NCI-H1092 (cell line): ENCODE data around the gene BICRAL.
A peak's percentile ranks its signal among the peaks of the same experiment; 100 is the strongest.
"Not testable (repeated sequence)": the region's sequence is repeated elsewhere in the genome, so short reads cannot be mapped to it uniquely, and the experiment has no call there.

ENCODE experiments used
- DNase-seq: peaks from one replicate; lab custom pipeline; 2025; lab: John Stamatoyannopoulos, UW

Gene BICRAL, protein sequence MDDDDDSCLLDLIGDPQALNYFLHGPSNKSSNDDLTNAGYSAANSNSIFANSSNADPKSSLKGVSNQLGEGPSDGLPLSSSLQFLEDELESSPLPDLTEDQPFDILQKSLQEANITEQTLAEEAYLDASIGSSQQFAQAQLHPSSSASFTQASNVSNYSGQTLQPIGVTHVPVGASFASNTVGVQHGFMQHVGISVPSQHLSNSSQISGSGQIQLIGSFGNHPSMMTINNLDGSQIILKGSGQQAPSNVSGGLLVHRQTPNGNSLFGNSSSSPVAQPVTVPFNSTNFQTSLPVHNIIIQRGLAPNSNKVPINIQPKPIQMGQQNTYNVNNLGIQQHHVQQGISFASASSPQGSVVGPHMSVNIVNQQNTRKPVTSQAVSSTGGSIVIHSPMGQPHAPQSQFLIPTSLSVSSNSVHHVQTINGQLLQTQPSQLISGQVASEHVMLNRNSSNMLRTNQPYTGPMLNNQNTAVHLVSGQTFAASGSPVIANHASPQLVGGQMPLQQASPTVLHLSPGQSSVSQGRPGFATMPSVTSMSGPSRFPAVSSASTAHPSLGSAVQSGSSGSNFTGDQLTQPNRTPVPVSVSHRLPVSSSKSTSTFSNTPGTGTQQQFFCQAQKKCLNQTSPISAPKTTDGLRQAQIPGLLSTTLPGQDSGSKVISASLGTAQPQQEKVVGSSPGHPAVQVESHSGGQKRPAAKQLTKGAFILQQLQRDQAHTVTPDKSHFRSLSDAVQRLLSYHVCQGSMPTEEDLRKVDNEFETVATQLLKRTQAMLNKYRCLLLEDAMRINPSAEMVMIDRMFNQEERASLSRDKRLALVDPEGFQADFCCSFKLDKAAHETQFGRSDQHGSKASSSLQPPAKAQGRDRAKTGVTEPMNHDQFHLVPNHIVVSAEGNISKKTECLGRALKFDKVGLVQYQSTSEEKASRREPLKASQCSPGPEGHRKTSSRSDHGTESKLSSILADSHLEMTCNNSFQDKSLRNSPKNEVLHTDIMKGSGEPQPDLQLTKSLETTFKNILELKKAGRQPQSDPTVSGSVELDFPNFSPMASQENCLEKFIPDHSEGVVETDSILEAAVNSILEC

DNA sequence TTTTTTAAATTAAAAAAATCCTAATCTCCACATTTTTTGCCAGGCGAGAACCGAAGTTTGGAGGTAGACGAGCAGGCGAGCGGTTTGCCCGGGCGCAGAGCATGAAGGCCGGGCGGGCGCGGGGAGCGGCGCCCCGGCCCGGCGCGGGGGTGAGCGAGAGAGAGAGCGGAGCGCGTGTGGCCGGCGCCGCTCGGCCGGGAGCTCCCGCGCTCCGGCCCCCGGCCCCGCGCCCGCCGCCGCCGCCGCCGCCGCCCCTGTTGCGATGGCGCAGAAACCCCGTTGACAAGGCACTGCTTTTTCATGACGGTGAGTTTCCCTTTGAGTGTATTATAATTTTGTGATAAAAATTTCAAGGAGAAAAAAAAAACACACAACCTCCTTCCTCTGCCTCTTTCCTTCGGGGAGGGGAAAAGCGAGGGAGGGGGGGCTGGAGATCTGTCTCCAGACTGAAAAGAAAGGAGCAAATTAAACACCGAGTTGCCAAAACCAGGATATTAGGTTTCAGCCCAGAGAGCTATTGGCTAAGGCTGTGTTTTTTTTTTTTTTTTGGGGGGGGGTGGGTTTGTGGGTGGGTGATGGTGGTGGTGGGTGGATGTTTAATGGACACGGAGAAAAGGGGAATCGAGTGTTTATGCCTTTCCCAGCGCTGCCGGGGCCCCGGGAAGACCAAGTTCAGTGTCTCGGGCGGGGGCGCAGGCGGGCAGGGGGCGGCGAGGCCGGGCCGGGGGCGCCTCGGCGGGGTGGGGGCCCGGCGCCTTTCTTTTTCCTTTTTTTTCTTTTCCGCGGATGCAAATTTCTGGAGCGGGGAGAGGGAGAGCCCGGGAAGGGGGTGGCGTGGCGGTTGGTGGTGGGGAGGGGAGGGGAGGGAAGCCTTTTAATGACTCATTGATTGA, at the start of gene BICRAL:
Gene BICRAL (plus strand): TSS at position 257 of the 893 bp plus-strand sequence. CDS start 39,971 bp downstream, outside the sequence.
- peak; percentile 79 for DNase-seq

DNA sequence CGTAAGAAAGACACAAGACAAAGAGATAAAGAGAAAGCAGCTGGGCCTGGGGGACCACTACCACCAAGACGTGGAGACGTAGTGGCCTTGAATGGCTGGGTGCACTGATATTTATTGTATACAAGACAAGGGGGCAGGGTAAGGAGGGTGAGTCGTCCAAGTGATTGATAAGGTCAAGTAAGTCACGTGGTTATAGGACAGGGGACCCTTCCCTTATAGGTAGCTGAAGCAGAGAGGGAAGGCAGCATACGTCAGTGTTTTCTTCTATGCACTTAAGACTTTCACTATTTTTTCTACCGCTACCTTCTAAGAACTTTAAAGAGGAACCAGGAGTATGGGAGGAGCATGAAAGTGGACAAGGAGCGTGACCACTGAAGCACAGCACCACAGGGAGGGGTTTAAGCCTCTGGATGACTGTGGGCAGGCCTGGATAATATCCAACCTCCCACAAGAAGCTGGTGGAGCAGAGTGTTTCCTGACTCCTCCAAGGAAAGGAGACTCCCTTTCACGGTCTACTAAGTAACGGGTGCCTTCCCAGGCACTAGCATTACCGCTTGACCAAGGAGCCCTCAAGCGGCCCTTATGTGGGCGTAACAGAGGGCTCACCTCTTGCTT, 47.9 kb upstream of the BICRAL start:
- not testable (repeated sequence) for DNase-seq

DNA sequence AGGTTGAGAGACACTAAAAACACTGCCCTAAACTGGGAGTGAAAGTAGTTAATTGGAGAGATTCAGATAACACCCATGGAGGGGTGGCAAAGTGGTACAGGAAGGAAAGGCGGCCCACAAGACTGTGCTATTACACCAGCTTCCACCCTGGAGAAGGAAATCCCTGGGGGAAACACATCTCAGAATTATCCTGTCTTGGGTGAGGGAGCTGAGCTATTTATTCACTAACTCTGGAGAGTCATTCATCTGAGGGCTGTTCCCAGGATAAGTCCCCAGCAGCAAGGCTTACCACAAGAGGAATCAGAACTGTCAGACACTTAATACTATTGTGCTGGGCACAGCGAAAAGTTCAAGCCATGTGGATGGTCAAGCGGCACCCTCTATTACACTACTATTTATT, 45.9 kb upstream of the BICRAL start:
- no peak for DNase-seq

DNA sequence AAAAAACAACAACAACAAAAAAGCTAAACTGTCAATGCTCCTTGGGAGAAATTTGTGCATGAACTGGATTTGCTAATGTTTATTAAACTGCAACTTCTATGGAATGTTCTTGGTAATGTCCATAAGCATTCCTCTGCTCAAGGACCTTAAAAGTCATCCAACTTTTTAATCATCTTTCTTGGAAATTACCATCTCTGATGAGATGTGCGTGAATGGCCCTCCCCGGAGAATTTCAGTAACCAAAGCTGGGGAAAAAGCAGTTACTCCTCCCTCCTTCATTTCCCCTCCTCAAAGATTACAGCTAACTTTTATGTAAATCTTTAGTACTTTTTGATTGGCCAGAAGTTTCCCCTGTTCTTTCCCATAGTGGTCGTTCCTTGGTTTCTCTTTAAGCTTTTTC, 41.1 kb upstream of the BICRAL start:
- no peak for DNase-seq

- no peak for DNase-seq
Observed at GRCh38 chr6:42742116-42742894, 39.5 kb upstream of the BICRAL start.

- DNase-seq, result no peak
Observed at GRCh38 chr6:42744351-42744893, 37.4 kb upstream of the BICRAL start.

- no peak for DNase-seq
Observed at GRCh38 chr6:42745083-42745639, 36.7 kb upstream of the BICRAL start.

- DNase-seq, result peak; percentile 97
Observed at GRCh38 chr6:42745640-42746462, 36.0 kb upstream of the BICRAL start, which contains the start of gene TBCC. TBCC (minus strand) TSS chr6:42746103; CDS start chr6:42746073, 30 bp downstream.

- peak; percentile 81 for DNase-seq
Observed at GRCh38 chr6:42746463-42747391, 35.1 kb upstream of the BICRAL start.

DNA sequence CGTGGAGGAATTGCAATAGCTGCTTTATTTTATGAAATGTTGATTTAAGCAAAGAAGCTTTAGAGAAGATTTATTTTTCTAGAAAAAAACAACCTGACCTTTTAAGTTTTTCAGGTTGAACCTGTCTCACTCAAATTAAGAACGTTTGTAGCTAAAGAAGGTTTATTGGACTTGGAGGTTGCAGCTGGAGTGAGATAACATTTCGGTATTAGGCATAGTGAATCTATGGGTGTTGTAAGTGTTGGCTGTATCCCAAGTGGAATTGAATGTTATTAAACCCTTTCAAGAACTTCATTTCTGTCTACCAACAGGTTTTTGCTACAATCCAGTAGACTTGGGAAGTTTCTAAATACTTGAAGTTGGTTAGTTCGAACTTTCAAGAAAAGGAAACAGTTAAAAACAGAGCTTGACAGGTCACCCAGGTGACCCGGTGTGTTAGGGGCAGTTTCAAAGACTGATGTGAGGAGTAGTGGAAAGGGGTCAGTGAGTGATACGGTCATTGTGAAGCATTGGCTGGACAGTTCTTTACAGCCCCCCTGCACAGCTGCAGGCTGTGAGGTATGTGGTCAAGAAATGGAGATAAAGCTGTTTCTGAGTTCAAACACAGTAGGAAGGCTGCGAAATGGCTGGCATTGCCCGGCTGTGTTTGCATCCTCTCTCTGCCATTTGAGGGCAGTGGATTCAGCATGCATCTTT, 33.5 kb upstream of the BICRAL start:
- no peak for DNase-seq

GRCh38 chr6:42751055-42751454, 30.8 kb upstream of the BICRAL start:
- no peak for DNase-seq

DNA sequence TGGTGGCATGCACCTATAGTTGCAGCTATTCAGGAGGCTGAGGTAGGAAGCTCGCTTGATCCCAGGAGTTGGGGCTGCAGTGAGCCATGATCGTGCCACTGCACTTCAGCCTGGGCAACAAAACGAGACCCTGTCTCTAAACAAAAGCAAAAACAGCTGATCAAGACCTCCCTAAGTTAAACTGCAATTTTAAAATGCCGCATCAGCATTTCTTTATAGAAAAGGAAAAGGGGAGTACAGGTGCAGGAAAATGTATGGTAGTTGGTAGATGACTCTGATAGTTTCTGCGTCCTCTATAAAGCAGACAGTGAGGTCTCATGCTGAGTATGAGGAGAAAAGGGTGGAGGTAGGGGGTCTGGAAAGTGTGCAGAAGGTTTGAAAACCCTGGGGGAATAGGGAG, 27.1 kb upstream of the BICRAL start:
- DNase-seq, result no peak

DNA sequence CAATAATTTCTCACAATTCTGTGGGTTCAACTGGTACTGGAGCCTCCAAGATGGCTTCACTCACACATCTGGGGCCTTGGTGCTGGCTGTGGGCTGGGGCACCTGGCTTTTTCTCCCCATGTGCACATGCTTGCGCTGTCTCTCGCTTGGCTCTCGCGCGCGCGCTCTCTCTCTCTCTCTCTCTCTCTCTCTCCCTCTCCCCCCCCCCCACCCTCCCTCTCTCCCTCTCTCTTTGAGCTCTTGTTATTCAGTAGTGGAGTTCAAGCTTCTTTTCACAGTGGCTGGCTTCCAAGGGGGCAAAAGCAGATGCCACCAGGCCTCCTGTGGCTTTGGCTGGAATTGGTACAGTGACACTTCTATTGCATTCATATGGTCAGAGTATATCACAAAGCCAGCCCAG, 25.1 kb upstream of the BICRAL start:
- no peak for DNase-seq

DNA sequence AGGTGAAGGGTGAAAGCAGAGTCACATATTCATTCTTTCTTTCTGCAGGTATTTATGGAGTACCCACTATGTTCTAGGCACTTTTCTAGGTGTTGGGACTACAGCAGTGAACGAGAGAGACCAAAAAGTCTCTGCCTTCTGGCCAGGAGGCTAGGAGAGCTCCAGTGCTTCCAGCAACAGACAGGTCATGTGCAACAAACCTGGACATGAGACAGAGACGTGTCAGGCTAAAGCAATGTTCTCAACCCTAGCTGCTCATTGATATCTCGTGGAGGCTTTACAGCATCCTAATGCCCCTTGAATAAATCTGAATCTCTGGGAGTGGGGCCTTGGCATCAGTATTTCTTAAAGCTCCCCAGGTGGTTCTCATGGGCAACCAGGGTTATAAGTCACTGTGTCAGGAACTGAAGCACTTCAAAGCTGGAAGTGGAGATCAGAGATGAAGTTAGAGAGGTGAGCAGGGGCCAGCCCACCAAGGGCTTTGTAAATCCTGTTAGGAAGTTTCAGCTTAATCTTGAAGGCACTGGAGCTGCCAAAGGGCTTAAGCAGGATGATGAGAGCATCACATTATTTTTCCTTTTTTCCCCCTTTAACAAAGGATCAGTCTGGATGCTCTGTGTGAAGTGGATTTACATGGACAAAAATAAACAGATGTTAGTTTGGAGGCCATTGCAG, 23.0 kb upstream of the BICRAL start:
- DNase-seq, result no peak

GRCh38 chr6:42761287-42762067, 20.4 kb upstream of the BICRAL start:
- no peak for DNase-seq
